Lung (tissue), 12 donors: ENCODE measurements around the gene ZNF385C. TPM values are rescaled to one million over a fixed set of nuclear protein-coding genes. Genes with fewer than 3 reads are reported as not detected.
A peak's percentile ranks its signal among the peaks of the same experiment; 100 is the strongest.

Experiments used
- ATAC-seq: fragments of 200-7000 bp; cut with Tn5 transposase; one replicate; pipeline ENCODE4 v1.9.1; 2020; ENCODE audit warnings: moderate number of reproducible peaks; ENCODE audit not compliant: insufficient read depth, low FRiP score
- DNase-seq, 3 donors: peaks; one replicate each; pipeline ENCODE4 v3.0.0-alpha.2; 2013 to 2017
- H3K27ac ChIP-seq, 2 donors: one replicate each; pipeline ENCODE4 v1.5.1; 2013; ENCODE audit warnings: mild to moderate bottlenecking in 2 of 2, moderate library complexity in 2 of 2, control low read depth in 1 of 2, inconsistent platforms in 1 of 2, low read depth in 1 of 2, low read length in 1 of 2
- H3K27me3 ChIP-seq, 3 donors: one replicate each; pipeline ENCODE4 v1.5.1; 2013; ENCODE audit warnings: low read length in 2 of 3; ENCODE audit not compliant: control insufficient read depth in 3 of 3, insufficient read depth in 3 of 3
- H3K36me3 ChIP-seq, 4 donors: one replicate each; pipeline ENCODE4 v1.5.1; 2013; ENCODE audit warnings: low read length in 4 of 4, mild to moderate bottlenecking in 1 of 4, moderate library complexity in 1 of 4; ENCODE audit not compliant: control insufficient read depth in 4 of 4, insufficient read depth in 4 of 4
- H3K4me1 ChIP-seq, 5 donors: one replicate each; pipeline ENCODE4 v1.5.1; 2013; ENCODE audit warnings: low read length in 5 of 5, mild to moderate bottlenecking in 2 of 5, moderate library complexity in 1 of 5; ENCODE audit not compliant: control insufficient read depth in 5 of 5, insufficient read depth in 5 of 5
- H3K4me3 ChIP-seq: one replicate; pipeline ENCODE4 v1.5.1; 2013; ENCODE audit warnings: mild to moderate bottlenecking, control low read depth, moderate library complexity
- H3K9ac ChIP-seq, 2 donors: one replicate each; pipeline ENCODE4 v1.5.1; 2013; ENCODE audit warnings: low read length in 2 of 2, control low read depth in 1 of 2; ENCODE audit not compliant: insufficient read depth in 1 of 2
- H3K9me3 ChIP-seq, 4 donors: one replicate each; pipeline ENCODE4 v1.5.1; 2013; ENCODE audit warnings: low read length in 3 of 4, mild to moderate bottlenecking in 1 of 4, moderate library complexity in 1 of 4; ENCODE audit not compliant: control insufficient read depth in 4 of 4, insufficient read depth in 3 of 4
- CTCF ChIP-seq: IDR thresholded peaks from 2 replicates; pipeline ENCODE4 v1.5.1; 2012; ENCODE audit warnings: mild to moderate bottlenecking; ENCODE audit errors: control extremely low read depth, extremely low read depth
- WGBS, 2 donors: extraction: QIAGEN DNeasy Blood & Tissue Kit; methylation state at CpG; one replicate each; pipeline ENCODE4 v1.1.7; 2013; 5-methylcytosine and 5-hydroxymethylcytosine counted together
- polyA plus RNA-seq, 2 donors: library from polyadenylated mRNA; stranded (reverse); fragments of 200-250 nt; gene quantifications; one replicate each; pipeline ENCODE4 v1.2.1, GENCODE V29; 2013
- total RNA-seq, 2 donors: library from RNA; depleted of rRNA in 1 of 2; stranded (reverse); fragments of >200 nt in 1 of 2; gene quantifications; one replicate each; pipeline ENCODE4 v1.2.1, GENCODE V29; 2014 to 2021
- donor health status: control.
- donor health status: control.
- donor health status: Bipolar disorder and iron deficiency.
- donor health status: healthy.
- donor health status: DM: yes; HTN: yes; CAD: no.

The ZNF385C gene
- total and polyA plus RNA-seq, 4 donors = 0.14 to 0.57 (median 0.37) TPM

DNA sequence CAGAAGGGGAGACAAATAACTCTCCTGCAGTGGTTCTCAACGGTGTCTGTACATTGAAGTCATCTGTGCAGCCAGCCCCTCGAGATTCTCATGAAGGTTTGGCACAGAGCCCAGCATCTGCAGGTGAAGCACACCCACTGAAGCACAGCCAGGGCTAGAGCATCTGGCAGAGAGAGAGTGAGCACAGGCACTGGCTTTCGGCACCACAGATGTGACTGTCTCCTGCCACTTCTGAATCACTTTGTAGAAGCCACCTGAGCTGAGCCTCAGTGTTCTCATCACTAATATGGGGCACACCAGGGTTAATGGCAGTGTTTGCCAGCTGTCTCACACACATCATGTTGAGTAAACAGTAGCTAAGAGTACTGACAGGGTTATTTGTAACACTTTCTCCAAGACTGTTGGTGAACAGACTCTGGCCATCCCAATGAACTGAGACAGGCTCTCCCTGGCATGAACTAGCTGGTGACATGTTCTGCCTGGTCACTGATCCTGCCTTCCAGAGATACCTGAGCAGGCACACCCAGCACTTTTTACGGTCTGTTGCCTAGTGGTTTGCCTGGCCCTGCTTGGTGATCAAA, 35.3 kb upstream of the ZNF385C start:
- 31 to 33% methylated on average over 4 of the region's 4 CpGs for WGBS, 2 donors
- DNase-seq = no peak
- no peak for TF ChIP-seq CTCF
- H3K9ac ChIP-seq = no peak overlapping the region
- H3K27me3 ChIP-seq = no peaks in the 10 kb centered on the region
- H3K4me1 ChIP-seq = peaks cover 12 to 52% (median 35%) of the 10 kb centered on the region in 5 donors
- no peaks in the 10 kb centered on the region for H3K9me3 ChIP-seq
- no peak for ATAC-seq
- H3K4me3 ChIP-seq = no peak overlapping the region
- peak overlapping the region in 1 of 2 donors; percentile 85 for H3K27ac ChIP-seq
- H3K36me3 ChIP-seq = peaks cover 0 to 18% (median 14%) of the 10 kb centered on the region in 4 donors

- DNase-seq (peak; percentile 49 to 77 (median 60)), ATAC-seq (peak; percentile 44)
- H3K9me3 ChIP-seq = no peaks in the 10 kb centered on the region
- peaks cover 0 to 24% (median 18%) of the 10 kb centered on the region in 4 donors for H3K36me3 ChIP-seq
- no peak overlapping the region for H3K9ac ChIP-seq
- 18 to 22% methylated on average over 3 of the region's 3 CpGs for WGBS, 2 donors
- TF ChIP-seq CTCF = no peak
- no peaks in the 10 kb centered on the region for H3K27me3 ChIP-seq
- no peak overlapping the region for H3K4me3 ChIP-seq
- H3K27ac ChIP-seq = peak overlapping the region; percentile 62 to 85
- H3K4me1 ChIP-seq = peaks cover 7 to 50% (median 29%) of the 10 kb centered on the region in 5 donors
These were observed 34.7 kb upstream of the ZNF385C start for GRCh38 chr17:42132941-42133340.

GRCh38 chr17:42131981-42132432, 33.7 kb upstream of the ZNF385C start:
- WGBS, 2 donors = 13 to 40% methylated on average over 4 of the region's 4 CpGs
- Histone ChIP-seq H3K4me3 (no peak overlapping the region), H3K36me3 (peaks cover 0 to 28% (median 25%) of the 10 kb centered on the region in 4 donors), H3K27ac (peak overlapping the region; percentile 52 to 77), H3K4me1 (peaks cover 7 to 49% (median 29%) of the 10 kb centered on the region in 5 donors), H3K9me3 (no peaks in the 10 kb centered on the region), H3K9ac (no peak overlapping the region), H3K27me3 (no peaks in the 10 kb centered on the region)
- DNase-seq (no peak), ATAC-seq (no peak)
- TF ChIP-seq CTCF = no peak
